Measurements from ENCODE around the gene PRSS22.

PRSS22 gene, protein sequence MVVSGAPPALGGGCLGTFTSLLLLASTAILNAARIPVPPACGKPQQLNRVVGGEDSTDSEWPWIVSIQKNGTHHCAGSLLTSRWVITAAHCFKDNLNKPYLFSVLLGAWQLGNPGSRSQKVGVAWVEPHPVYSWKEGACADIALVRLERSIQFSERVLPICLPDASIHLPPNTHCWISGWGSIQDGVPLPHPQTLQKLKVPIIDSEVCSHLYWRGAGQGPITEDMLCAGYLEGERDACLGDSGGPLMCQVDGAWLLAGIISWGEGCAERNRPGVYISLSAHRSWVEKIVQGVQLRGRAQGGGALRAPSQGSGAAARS

DNA sequence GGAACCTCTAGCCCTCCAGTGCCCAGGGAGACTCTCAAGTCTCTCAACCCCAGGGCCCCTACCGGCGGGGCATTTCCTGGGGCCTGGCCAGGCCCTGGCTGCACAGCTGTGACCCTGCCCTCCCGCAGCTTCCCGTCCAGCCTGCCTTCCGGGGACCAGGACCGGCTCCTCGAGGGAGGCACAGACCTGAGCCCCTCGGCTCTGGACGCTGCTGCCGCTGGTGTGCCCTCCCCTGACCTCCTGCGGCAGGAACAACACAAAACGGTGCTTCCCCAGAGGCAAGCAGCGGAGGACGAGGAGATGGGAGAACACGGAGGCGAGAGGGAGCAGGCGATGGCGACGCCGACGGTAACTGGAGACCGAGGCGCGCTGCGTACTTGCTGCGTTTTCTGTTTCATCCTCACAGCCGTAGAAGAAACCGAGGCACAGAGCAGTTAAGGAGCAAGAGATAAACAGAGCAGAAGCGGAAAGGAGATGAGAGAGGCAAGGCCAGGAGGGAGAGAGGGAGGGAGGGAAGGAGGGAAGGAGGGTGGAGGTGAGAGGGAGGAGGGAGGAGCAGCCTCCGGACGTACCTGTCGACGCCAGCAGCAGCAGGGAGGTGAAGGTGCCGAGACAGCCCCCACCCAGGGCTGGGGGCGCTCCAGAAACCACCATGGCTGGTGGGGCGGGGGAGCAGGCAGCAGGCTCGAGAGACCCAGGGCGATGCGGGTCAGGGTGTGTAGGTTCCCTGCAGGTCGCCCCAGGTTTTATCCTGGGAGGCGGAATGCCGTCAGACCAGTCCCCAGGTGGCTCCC, at the start of gene PRSS22:
Gene PRSS22 (minus strand): TSS at position 720 of the 794 bp plus-strand sequence. CDS start 66 bp downstream, at position 654.
- no peak for DNase-seq

DNA sequence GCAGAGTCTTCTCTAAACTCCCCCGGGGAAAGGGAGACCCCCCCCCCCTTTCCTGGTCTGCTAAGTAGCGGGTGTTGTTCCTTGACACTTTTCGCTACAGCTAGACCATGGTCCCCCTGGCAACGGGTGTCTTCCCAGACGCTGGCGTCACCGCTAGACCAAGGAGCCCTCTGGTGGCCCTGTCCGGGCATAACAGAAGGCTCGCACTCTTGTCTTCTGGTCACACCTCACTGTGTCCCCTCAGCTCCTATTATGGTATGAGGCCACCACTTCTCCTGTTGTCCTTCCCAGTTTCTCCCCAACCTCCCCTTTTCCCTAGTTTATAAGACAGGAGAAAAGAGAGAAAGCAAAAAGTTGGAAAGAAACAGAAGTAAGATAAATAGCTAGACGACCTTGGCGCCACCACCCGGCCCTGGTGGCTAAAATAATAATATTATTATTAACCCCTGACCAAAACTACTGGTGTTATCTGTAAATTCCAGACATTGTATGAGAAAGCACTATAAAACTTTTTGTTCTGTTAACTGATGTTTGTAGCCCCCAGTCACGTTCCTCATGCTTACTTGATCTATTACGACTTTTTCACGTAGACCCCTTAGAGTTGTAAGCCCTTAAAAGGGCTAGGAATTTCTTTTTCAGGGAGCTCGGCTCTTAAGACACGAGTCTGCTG, 49.2 kb upstream of the PRSS22 start:
- peak; percentile 39 for DNase-seq

DNA sequence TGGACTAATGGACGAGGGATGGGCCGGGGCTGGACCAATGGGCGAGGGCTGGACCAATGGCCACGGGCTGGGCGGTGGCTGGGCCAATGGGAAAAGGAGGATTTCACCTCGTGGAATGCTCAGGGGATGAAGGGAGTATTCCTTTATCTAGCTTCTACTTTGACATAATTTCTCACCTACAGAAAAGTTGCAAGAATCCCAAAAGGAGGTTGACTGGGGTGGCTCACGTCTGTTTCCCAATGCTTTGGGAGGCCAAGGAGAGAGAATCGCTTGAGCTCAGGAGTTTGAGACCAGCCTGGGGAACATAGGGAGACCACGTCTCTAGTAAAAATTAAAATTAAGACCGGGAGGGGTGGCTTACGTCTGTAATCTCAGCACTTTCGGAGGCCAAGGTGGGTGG, 48.0 kb upstream of the PRSS22 start:
- DNase-seq, result no peak

- DNase-seq, result peak; percentile 95
Measured at GRCh38 chr16:2905241-2905987, 47.4 kb upstream of the PRSS22 start.

DNA sequence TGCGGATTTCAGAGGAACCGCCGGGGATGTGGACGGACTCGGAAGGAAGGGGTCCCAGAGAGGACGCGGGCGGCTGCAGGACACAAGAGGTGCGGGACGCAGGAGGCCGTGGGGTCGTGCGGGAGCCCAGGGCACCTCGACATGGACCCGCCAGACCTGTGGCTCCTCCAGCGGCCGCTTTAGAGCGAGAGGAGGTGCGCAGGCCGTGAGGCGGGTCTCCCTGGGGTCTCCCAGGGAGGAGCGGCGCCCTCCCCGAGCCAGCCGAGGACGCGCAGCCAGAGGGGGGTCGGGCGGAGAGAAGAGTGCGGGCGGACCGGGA, 46.9 kb upstream of the PRSS22 start:
- DNase-seq, result peak; percentile 13

- DNase-seq, result peak; percentile 79
Measured at GRCh38 chr16:2904100-2904921, 46.3 kb upstream of the PRSS22 start.

DNA sequence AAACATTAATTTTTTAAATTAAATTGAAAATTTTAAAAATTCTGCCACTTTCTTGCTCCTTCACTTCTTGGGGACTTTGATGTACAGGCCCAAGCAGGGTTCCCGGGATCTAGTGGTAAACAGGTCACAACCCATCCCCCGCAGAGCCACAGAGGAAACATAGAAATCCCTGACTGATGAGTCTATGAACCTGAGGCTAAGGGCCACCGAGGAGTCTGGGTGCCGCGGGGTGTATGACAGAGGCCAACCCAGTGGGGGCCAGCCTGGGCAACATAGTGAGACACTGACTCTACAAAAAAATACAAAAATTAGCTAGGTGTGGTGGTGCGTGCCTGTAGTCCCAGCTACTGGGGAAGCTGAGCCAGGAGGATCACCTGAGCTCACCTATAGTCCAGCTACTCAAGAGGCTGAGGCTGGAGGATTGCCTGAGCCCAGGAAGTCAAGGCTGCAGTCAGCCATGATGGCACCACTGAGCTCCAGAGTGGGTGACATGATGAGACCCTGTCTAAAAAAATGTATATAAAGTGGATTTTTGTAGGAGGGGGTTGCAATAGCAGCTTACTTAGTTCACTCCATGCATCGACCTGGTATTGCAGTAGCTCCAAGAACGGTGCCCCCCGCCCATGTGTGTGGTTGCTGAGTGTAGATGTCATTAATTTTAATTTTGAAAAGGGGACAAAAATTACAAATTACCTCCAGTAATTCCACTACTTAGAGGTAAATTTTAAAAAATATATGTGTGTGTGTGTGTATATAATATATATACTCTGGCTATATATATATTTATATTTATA, 44.6 kb upstream of the PRSS22 start:
- DNase-seq, result no peak

DNA sequence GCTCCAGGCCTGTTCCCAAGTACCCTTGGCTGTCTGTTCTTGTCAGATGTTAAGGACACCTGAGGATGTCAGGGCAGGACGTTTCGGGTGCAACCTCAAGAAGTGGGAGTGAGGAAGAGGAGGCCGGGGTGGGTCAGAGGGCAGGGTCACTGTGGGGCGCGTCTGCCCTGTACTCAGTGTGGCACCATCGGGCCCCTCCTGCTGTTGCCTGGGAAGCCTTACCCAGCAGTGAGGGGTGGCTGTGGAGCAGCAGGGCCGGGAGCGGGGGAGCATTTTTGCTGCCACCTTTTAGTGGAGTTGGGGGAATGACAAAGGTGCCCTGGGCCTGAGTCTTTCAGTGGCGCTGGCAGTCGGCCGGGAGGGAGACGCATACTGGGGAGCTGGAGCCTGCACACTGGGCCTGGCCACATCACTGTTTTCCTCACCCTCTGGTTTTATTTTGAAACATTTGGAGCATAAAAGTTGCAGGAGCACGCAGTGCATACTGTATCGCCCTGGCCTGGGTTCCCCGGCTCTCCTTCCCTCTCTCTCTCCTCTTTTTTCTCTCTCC, 42.6 kb upstream of the PRSS22 start:
- DNase-seq, result no peak

DNA sequence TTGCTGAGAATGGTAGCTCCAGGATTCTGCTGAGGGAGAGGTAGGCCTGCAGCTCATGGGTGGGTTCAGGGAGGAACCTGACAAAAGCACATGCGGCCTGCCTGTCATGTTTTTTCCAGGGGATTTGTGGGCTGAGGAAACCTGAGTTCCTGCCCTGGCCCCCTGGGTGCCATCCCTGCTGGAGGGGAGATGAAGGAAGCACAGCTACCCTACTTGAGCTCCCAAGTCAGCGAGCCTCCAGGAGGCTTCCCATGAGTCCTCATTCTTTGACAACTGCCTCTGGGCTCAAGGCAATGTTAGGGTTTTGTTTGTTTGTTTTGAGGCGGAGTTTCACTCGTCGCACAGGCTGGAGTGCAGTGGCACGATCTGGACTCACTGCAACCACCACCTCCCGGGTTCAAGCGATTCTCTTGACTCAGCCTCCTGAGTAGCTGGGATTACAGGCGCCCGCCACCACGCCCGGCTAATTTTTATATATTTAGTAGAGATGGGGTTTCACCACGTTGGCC, 41.6 kb upstream of the PRSS22 start:
- DNase-seq, result no peak

- DNase-seq, result no peak
Measured at GRCh38 chr16:2898831-2899563, 41.0 kb upstream of the PRSS22 start.

DNA sequence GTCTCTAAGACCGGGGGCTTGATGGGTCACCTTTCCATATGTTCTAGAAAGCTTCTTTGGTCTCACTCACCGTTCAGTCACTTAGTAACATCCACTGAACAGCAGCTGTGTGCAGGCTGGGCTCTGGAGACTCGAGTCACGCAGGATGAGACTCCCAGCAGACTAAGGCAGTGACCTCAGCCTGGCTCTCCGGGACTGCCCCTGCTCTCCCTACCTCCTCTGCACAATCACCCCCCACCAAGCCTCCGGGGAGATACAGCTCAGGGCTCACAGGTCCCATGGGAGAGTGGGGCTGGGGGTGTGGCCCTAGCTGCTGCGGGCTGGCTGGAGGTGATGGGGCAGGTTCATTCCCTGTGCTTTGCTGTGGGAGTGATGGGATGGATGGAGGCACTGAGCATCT, 39.1 kb upstream of the PRSS22 start:
- no peak for DNase-seq

- no peak for DNase-seq
Measured at GRCh38 chr16:2896480-2897010, 38.6 kb upstream of the PRSS22 start.

DNA sequence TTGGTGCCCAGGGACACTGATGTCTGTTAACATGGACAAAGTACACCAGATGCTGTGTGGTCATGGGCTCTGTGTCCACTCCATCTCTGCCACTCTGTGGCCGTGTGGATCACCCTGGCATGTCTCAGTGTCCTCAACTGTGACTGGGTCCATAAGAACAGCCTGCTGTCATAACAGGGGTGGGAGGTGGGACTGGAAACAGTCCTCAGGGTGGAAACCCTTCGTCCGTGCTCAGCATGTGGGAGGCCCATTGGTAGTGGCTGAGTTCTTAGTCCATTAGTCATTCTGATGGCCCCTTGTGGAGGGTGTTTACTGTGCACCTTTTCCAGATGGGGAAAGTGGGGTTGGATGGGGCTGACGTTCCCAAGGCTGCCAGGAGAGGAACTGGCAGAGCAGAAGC, 37.8 kb upstream of the PRSS22 start:
- DNase-seq, result no peak

DNA sequence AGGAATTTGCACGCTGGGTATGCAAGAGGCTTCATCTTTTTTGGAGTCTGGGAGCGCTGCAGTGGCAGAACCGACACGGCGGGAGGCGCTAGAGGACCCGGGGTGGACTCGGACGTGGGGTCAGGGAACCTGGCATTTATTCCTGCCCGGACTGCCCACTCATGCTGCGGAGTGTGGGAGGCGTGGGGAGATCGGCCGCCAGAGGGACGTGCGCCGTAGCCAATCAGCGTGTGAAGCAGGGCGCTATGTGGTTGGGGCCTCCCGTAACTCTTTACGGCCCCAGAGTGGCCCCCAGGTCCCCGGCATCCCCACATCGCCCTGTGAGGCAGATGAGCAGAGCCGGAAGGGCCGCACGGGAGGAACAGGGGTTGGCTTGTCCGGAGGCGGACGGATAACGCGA, 36.3 kb upstream of the PRSS22 start:
- no peak for DNase-seq

DNA sequence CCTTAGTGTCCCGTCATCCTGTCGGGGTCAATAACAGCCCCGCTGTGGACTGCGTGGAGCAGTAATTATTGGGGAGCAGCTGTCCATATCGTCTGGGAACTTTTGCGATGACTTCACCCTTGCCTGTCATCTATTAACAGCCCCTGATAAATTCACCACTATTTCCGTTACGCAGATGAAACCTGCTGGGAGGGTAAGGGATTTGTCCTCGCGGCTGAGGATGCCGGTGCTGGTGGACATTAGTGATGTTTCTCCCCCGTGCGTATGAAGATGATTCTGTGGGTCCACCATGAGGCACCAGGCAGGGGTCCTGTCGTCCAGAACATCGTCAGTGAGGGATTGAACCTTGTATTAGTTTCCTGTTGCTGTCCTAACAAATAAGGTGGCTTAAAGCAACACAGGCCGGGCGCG, 26.1 kb upstream of the PRSS22 start:
- no peak for DNase-seq

DNA sequence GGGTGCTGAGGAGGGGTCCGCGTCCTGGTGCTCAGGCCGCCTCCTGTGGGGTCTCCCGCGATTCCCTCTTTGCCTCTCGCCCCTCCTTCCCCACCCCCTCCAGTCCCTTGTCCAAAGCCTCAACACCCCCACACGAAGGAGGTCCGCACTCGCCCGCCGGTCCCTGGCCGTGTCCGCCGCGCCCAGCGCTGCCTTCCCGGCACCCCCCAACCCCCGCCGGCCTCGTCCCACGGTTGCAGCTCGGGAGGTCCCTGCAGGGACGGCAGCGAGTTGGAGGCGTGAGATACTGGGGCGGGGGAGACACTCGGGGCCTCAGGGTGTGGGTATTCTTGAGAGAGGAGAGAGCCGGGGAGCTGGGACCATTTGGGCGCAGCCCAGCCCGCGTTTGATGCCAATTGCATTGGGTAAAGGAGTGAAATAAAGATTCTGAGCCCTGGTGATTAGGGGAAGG, 25.5 kb upstream of the PRSS22 start:
- DNase-seq, result no peak

GRCh38 chr16:2882650-2883457, 24.9 kb upstream of the PRSS22 start, which contains the start of gene FLYWCH2:
Gene FLYWCH2, plus strand, starts transcription at chr16:2883215. Its CDS starts 13,235 bp downstream, at chr16:2896450.
- peak; percentile 99 for DNase-seq

- DNase-seq, result peak; percentile 27
Measured at GRCh38 chr16:2881783-2882649, 24.0 kb upstream of the PRSS22 start.

All from stimulated activated CD4-positive, alpha-beta T cell treated with anti-CD3 and anti-CD28 coated beads, Interleukin-4, amount 100 ng/mL, for 24 hours (primary cell).